Omental fat pad (tissue), 4 donors: Measurements from ENCODE around the gene LSMEM2. TPM values are rescaled to one million over a fixed set of nuclear protein-coding genes. Genes with fewer than 3 reads are reported as not detected.

Source experiments
- ATAC-seq: fragments of 150-250 bp; one replicate; pipeline ENCODE4 v1.9.1; 2016; ENCODE audit warnings: mild to moderate bottlenecking, moderate library complexity; ENCODE audit not compliant: low FRiP score
- DNase-seq: peaks from one replicate; pipeline ENCODE4 v3.0.0-alpha.2; 2019; ENCODE audit warnings: low spot score
- total RNA-seq, 4 donors: library from RNA; depleted of rRNA; stranded (reverse); fragments of >200 nt; gene quantifications; one replicate each; pipeline ENCODE4 v1.1.0, GENCODE V29; 2016
- TF ChIP-seq, protein P1 (sequence below), 3 donors: fragments of 450-650 bp; IDR thresholded peaks; one replicate each; pipeline ENCODE4 v1.5.1; 2016 to 2017; ENCODE audit warnings: antibody characterized with exemption in 3 of 3, mild to moderate bottlenecking in 3 of 3, moderate library complexity in 2 of 3

The LSMEM2 gene
- total RNA-seq, 4 donors from 2014 or later: not detected

GRCh38 chr3:50245831-50246516 is 32.9 kb upstream of the LSMEM2 start:
- TF ChIP-seq, protein P1, sequence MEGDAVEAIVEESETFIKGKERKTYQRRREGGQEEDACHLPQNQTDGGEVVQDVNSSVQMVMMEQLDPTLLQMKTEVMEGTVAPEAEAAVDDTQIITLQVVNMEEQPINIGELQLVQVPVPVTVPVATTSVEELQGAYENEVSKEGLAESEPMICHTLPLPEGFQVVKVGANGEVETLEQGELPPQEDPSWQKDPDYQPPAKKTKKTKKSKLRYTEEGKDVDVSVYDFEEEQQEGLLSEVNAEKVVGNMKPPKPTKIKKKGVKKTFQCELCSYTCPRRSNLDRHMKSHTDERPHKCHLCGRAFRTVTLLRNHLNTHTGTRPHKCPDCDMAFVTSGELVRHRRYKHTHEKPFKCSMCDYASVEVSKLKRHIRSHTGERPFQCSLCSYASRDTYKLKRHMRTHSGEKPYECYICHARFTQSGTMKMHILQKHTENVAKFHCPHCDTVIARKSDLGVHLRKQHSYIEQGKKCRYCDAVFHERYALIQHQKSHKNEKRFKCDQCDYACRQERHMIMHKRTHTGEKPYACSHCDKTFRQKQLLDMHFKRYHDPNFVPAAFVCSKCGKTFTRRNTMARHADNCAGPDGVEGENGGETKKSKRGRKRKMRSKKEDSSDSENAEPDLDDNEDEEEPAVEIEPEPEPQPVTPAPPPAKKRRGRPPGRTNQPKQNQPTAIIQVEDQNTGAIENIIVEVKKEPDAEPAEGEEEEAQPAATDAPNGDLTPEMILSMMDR (IDR thresholded peaks at IDR 0.05): peak in 2 of 3 donors; percentile 87
- peak; percentile 99 for DNase-seq
- peak; percentile 80 for ATAC-seq

- TF ChIP-seq, protein P1 (IDR thresholded peaks at IDR 0.05): no peak
- ATAC-seq: peak; percentile 55
- no peak for DNase-seq
Measured at GRCh38 chr3:50246517-50246954, 32.4 kb upstream of the LSMEM2 start.

DNA sequence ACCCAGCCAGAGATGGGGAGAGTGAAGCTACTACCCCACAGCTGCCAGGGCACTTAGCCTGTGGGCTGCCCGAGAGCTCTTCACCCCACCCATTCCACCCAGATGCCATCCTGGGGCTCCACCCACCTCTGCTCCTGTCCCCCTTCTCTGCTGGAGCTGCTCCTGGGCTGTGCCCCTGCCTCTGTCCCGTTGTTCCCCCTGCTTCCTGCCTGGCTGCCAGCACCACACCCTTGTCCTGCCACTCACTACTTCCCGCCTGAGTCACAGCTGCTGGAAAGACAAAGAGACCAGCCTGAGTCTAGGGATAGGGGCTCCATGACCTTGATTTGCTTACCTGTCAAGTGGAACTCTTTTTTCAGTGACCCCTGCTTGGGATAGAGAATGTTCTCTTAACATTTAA is 30.5 kb upstream of the LSMEM2 start:
- TF ChIP-seq, protein P1 (IDR thresholded peaks at IDR 0.05): no peak
- no peak for DNase-seq
- peak; percentile 16 for ATAC-seq

GRCh38 chr3:50249457-50249856 is 29.4 kb upstream of the LSMEM2 start:
- no peak for DNase-seq
- TF ChIP-seq, protein P1 (IDR thresholded peaks at IDR 0.05): no peak
- no peak for ATAC-seq

DNA sequence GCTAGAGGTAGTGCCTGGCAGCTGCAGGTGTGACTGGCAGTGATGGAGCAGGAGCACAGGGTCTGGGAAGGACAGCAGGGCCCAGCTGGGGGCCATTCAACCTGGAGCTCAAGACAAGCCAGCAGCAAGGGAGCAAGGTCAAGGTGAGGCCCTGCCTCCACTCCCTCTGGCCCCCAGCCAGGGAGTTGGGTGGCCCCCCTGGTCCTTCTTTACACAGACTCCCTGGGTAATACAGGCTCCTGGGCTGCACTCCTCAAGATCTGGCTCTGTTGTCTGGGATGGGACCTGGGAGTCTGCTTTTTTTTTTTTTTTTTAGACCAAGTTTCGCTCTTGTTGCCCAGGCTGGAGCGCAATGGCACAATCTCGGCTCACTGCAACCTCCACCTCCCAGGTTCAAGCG is 28.4 kb upstream of the LSMEM2 start:
- DNase-seq (no peak), ATAC-seq (no peak)
- TF ChIP-seq, protein P1 (IDR thresholded peaks at IDR 0.05): no peak

- DNase-seq (no peak), ATAC-seq (peak; percentile 82)
- TF ChIP-seq, protein P1 (IDR thresholded peaks at IDR 0.05): no peak
Measured at GRCh38 chr3:50251220-50251619, 27.7 kb upstream of the LSMEM2 start.

DNA sequence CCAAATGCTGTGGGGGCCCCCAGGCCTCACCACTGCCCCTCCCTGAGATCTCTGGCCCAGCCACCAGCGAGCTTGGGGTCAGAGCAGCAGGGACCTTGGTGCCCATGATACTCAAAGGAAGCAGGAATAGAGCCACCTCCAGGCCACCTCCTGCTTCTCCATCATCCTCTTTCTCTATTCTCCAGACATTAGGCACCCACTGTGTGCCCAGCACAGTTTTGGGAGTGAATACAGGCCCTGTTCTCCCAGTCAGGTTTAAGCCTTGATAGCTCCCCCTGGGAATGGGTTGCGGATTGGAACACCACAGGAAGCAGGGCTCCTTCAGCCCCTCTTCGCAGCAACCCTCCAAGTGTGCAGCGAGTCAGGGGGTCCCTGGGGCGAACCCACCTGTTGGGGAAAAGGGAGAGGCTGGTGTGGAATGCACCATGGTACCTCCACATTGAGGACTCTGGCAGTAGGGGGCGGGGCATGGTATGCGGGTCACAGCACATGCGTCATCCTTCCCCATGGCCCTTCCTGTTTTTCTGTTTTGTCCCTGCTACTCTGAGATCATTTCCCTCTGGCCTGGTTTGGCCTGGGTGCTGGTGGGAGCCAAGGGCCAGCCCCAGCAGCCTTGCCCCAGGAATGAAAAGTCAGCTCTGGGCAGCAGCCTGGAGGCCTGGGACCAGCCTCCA is 24.2 kb upstream of the LSMEM2 start:
- DNase-seq (no peak), ATAC-seq (no peak)
- TF ChIP-seq, protein P1 (IDR thresholded peaks at IDR 0.05): no peak
